ENCODE data around the gene EML4.

The EML4 gene

GRCh38 chr2:42138163-42139015, 30.8 kb upstream of the EML4 start:
- DNase-seq: peak; percentile 71

DNA sequence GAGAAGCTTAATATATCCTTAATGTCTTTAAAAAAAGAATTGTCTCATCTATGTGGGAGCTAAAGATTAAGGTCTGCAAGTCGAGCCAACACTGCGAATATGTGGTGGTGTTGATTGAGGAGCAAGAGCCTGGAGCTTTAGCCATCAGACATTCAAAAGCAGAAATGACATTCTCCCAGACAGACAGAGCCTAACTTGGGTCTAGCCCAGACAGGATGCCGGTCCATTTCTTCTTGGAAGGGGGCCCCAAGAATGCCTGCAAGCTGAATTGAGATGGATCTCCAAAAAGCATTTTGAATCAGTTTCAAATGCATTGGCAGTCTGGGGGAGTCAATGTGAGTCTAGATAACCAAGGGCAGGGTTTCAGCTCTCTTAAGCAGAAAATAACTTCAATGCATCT, 30.1 kb upstream of the EML4 start:
- DNase-seq: no peak

- no peak for DNase-seq
Observed at GRCh38 chr2:42140496-42140895, 28.7 kb upstream of the EML4 start.

GRCh38 chr2:42141687-42142546, 27.2 kb upstream of the EML4 start:
- DNase-seq: peak; percentile 90

DNA sequence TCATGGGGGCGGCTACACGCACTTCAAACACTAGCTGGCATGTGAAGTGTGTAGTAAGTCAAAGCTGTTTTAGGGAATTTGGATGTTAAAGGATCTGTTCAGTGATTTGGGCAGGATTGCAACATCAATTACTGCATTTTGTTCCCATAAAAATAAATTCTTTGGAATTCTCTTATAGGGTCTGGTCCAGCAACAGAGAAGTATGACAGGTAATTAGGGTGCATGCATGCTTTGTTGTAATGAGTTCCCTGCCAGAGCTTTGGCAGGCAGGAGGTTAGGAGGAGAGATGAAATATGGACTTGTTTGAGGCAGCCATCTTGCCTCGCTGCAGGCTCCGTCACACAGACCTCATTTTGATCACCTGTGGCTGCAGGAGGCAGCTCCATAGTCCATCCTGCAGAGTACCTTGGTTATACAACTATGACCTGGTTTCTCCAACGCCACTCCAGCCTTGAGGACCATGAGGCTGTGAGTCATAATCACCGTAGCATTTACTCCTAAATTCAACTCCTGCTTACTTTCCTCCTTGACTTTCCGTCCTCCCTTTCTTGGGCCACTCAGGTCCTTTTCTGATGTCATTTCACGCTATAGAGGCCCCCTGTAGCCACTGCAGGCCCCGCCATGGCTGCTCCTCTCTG, 26.5 kb upstream of the EML4 start:
- no peak for DNase-seq

- DNase-seq: no peak
Observed at GRCh38 chr2:42147641-42148274, 21.4 kb upstream of the EML4 start.

GRCh38 chr2:42150159-42150558, 19.0 kb upstream of the EML4 start:
- DNase-seq: no peak

DNA sequence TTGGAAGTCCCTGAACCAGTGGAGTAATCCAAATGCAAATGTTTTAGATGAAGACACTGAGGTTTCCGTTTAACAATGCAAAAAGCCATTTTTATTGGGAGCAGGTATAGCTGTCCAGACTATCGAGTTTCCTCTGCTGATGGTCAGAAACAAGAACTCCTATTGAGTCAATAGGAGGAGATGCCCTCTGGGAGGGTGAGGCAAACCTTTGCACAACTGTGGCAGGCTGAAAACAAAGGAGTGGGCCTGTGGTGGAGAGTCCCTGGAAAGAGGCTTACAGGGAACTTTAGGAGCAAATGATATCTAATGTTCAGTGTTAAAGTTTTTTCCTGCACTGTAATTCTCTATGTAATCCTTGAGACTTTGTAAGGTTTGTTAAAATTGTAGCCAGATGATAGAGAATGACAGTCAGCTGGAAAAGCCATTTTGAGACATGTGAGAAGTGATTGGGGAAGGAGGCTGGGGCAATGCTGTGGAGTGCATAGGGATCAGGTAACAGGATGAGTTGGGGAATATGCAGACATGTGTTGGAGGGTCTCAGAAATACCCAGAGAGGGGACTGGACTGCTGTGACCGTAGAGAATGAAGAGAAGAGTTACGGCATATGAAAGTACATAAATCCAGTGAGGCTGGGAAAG, 15.1 kb upstream of the EML4 start:
- DNase-seq: no peak

DNA sequence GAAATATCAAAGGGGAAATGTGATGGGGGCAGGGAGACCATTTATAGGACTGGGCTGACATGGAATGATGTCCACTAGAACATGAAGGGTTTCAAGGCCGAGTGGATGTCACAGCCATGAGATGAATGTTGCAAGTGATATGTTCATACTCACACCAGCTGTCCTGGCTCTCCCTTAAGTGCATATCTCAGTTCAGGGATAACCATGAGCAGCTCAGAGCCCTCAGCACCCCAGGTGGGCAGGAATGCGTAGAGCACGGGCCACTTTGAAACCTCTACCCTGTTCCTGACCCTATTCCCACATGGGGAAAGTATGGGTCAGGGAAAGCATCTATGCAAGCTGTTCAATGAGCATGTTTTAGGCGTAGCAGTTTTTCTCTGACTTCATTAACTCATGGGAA, 12.4 kb upstream of the EML4 start:
- no peak for DNase-seq

DNA sequence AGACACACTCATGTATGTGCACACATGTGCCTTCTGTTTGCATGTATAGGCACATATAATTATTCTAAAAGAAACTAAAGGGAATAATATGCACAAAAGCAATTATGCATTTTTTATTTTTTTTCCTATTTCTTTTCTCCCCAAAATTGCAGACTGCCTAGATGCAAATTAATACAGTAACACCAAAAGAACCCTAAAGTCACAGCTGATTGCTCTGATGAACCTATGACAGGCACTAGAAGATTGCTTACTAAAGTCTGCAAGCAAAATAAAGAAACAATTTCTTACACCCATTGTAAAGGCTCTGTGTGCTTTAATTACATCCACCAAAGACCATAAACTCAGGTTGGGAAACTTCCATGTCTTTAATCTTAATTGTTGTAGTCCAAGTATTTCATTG, 7.7 kb upstream of the EML4 start:
- DNase-seq: no peak

- DNase-seq: no peak
Observed at GRCh38 chr2:42163444-42164045, 5.6 kb upstream of the EML4 start.

DNA sequence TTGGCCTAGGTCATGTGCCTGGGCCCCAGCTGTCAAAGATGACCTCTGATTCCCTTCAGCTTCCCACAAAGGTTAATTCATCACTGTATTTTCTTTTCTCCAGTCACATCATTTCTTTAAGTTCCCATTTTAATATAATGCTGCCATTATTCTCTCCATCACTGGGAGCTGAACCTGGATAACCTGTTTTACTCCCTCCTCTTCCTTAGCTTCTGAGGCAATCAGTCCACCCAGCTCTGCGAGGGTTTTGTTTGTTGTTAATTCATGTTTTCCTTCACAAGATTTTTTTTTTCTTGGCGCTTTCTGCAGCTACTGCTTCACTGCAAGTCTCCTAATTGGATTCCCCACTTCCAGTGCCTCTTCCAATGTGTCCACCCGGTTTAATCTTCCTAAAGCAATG, 5.1 kb upstream of the EML4 start:
- no peak for DNase-seq

GRCh38 chr2:42164971-42165370, 4.2 kb upstream of the EML4 start:
- no peak for DNase-seq

DNA sequence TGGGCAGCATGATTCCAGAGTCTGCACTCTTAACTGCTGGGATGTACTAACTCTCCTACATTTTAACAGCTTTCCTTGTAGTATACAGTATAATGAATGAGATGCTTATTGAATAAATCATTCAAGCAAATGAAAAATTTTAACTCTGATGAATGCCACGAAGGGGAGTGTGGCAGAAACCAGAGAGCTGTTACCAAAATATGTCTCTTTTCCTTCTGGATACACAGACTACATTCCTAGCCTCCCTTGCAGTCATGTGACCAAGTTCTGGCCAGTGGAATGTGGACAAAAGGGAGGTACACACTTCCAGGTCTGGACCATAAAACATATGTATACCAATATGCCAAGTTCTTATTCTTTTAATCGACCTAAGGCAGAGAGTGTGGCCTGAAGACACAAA, 1.7 kb upstream of the EML4 start:
- no peak for DNase-seq

DNA sequence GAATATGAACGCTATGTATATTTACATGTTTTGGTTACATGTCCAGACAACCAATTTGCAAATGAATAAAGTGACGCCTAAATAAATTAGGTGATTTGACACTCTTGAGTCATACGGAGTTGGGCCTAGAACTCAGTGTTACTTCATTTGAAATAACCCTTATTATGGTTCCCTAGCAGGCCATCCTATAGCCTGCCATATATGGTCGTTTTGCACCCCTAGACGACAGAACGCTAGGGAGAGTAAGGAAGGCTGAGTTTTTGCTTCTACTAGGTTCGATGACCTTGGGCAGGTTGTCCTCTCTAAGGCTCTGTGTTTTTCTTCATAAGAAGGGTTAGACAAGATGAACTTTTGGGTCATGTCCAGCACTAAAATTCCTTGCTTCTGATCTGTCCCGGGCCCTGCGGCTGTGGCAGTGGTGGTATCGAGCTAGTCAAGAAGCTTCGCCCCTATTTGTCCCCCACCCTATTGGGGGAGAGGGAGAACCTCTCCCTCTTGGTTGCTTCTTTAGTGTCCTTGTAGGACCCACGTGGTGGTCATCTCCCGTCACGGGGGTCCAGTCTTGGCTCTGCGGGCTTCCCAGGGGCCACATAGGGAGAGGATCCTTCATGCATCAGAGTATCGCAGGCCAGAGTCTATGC, 574 bp upstream of the EML4 start:
- no peak for DNase-seq

GRCh38 chr2:42169874-42170521, 845 bp downstream of the EML4 start:
- no peak for DNase-seq

DNA sequence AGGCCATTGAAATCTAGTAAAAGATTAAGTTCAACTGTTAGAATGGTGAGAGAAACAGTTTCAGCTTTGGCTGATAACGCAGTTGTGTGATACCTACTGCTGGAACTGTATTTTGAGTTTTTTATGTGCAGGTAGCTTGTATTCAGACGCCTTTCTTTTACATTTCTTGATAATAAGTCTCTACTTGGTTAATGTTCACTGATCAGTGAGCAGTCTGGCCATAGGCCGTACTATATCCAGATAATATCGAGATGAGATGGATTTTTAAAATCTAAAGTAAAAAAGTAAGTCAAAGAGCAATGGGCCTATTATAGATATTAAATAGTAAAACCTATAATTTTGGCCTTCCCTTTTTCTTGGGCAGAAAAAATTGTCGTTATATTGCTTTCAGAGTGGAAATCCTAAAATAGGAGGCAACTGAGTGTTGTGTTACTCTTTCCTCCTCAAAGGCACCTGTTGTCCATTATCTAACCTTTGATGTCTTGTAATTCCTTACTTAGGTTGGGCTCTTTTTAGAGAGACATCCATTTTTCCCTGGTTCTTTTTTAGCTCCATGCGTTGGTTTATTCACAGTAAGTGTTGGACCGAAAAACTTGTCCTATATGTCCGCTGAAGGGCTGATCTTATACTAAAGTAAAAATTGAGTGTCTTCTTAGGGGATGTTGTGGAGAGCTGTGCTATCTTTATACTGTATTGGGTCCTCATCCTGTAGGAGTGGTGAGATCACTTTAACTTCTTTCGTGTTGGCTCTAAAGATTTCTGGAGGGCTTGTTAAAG, 1.7 kb downstream of the EML4 start:
- DNase-seq: no peak

DNA sequence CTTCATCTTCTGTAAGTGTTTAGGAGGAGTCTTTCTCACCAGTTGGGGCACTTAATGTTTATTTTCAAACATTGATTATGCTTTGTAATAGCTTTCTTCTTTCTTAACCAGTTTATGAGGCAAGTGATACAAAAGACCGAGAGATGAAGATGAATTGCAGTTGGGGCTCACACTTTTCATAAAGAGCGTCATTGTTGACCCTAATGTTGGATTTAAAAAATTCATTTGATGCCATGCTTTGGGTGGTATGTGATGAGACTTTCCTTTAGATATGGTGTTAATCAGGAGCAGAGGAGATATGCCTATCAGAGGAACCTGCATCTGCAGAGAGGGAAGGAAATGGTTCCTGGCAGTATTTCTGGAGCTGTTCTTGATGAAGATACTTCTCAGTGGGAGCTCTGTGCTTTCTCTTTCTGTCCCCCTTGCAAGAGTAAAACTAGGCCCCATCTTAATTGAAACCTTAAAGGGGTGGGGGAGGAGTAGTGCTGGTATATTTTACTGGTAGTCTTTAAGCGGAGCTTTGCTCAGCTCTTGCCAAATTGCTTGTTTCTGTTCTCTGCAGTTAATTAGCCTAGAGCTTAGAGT, 2.3 kb downstream of the EML4 start:
- peak; percentile 61 for DNase-seq

GRCh38 chr2:42172020-42172419, 2.9 kb downstream of the EML4 start:
- no peak for DNase-seq

- no peak for DNase-seq
Observed at GRCh38 chr2:42172566-42172965, 3.4 kb downstream of the EML4 start.

Measured in eye (tissue), 1 donor.